ENCODE results near the gene EPHB4. TPM values are rescaled to one million over a fixed set of nuclear protein-coding genes. Genes with fewer than 3 reads are reported as not detected.

The EPHB4 gene
- total and polyA plus RNA-seq, 2 of the 8 experiments (the other 6 are each of a cell fraction or from before 2014, with no cell fraction given): 85.0 to 113 TPM

- no peaks in the 10 kb centered on the region for H3K79me2 ChIP-seq (ENCODE audit: control insufficient read depth in 1 of 2, insufficient read depth in 2 of 2, low read length in 2 of 2)
- WGBS, 2 experiments (ENCODE audit: extremely low coverage in 1 of 2, insufficient coverage in 1 of 2, insufficient read length in 1 of 2, insufficient replicate concordance in 2 of 2, low coverage in 1 of 2, low lambda C conversion rate in 2 of 2, missing lambda C conversion rate in 1 of 2): 74% methylated on average over 17 of the region's 17 CpGs; no CpG with 5 or more reads in 1 of the 2 experiments
- H2AK5ac ChIP-seq (ENCODE audit: low read depth, low read length): no peak overlapping the region; the same call in 1 of the 2 replicates
- no peak overlapping the region for H2BK20ac ChIP-seq (ENCODE audit: low read length)
- H3K23ac ChIP-seq (ENCODE audit: insufficient read length): no peak overlapping the region
- no peak overlapping the region for H3K9ac ChIP-seq (replicated peaks in 1 of 4; ENCODE audit: extremely low read depth in 1 of 4, low read depth in 3 of 4, low read length in 3 of 4)
- H4K8ac ChIP-seq (ENCODE audit: extremely low read depth, insufficient read depth, low read length): peak overlapping the region; percentile 85; the same call in 1 of the 2 replicates
- no peaks in the 10 kb centered on the region for H3K9me3 ChIP-seq (ENCODE audit: insufficient read depth in 2 of 2, low read depth in 1 of 2, low read length in 1 of 2)
- no peak overlapping the region for H2BK15ac ChIP-seq (ENCODE audit: low read length)
- no peak overlapping the region for H3K27ac ChIP-seq (ENCODE audit: low read depth, low read length)
- H3K18ac ChIP-seq (ENCODE audit: extremely low read depth, low read length): no peak overlapping the region; the same call in 1 of the 2 replicates
- no peak overlapping the region for H4K91ac ChIP-seq (replicated peaks; ENCODE audit: insufficient read length, low read length)
- FAIRE-seq: no peak
- peak in 1 of 2 experiments; percentile 50 for DNase-seq (ENCODE audit: low read depth in 1 of 2, low spot score in 2 of 2)
- peaks cover 0 to 3% (median 0%) of the 10 kb centered on the region in 4 experiments; a peak in 2 of 7 replicates for H3K4me1 ChIP-seq (replicated peaks in 1 of 4; ENCODE audit: control insufficient read depth in 3 of 4, insufficient read depth in 4 of 4, low read length in 3 of 4)
- H2AFZ ChIP-seq (ENCODE audit: low read length): no peak overlapping the region
- H3K4me2 ChIP-seq (ENCODE audit: insufficient read depth in 1 of 2, low read depth in 2 of 2, low read length in 2 of 2): no peak overlapping the region
- no peak overlapping the region for H3K14ac ChIP-seq (ENCODE audit: insufficient read length)
- no peak overlapping the region for H2BK12ac ChIP-seq (ENCODE audit: low read depth, low read length)
- H3K27me3 ChIP-seq (replicated peaks in 1 of 4; ENCODE audit: control insufficient read depth in 3 of 4, extremely low read depth in 1 of 4, insufficient read depth in 3 of 4, low read length in 3 of 4): no peaks in the 10 kb centered on the region
- H3K23me2 ChIP-seq (ENCODE audit: low read depth, low read length): no peaks in the 10 kb centered on the region
- no peaks in the 10 kb centered on the region for H4K20me1 ChIP-seq (replicated peaks in 1 of 2; ENCODE audit: control insufficient read depth in 1 of 2, insufficient read depth in 2 of 2, low read length in 2 of 2)
- no peak overlapping the region for H3K4ac ChIP-seq (replicated peaks; ENCODE audit: insufficient read length, low read depth, low read length)
- no peak overlapping the region for H4K5ac ChIP-seq (ENCODE audit: insufficient read length, low read depth, low read length)
- TF ChIP-seq SAP30 (IDR thresholded peaks at IDR 0.05; ENCODE audit: insufficient read depth, insufficient replicate concordance, low read length) (no peak), RAD21 (IDR thresholded peaks at IDR 0.05 in 1 of 2, conservative IDR thresholded peaks at IDR 0.05 in 1 of 2; ENCODE audit: low read depth in 2 of 2, low read length in 2 of 2) (peak in 1 of 2 experiments; percentile 6; a peak in 1 of 4 replicates), EGR1 (IDR thresholded peaks at IDR 0.05; ENCODE audit: borderline replicate concordance, low read depth, low read length) (0 out of 2 replicates have a peak, but pooled peaks have one; percentile 7), ATF3 (IDR thresholded peaks at IDR 0.05; ENCODE audit: insufficient read depth, low read depth, low read length) (no peak), POLR2A (IDR thresholded peaks at IDR 0.05; ENCODE audit: control extremely low read depth in 1 of 2, low read depth in 2 of 2, low read length in 2 of 2) (no peak), SIN3A (conservative IDR thresholded peaks at IDR 0.05 in 1 of 2, IDR thresholded peaks at IDR 0.05 in 1 of 2; ENCODE audit: low read depth in 1 of 2, low read length in 2 of 2) (no peak), FOSL1 (IDR thresholded peaks at IDR 0.05; ENCODE audit: insufficient read depth, low read depth, low read length) (peak; percentile 78; the same call in 1 of the 2 replicates)
- no peak overlapping the region for H2BK5ac ChIP-seq (ENCODE audit: low read depth, low read length)
- no peaks in the 10 kb centered on the region for H3K36me3 ChIP-seq (ENCODE audit: control insufficient read depth in 2 of 4, insufficient read depth in 4 of 4, low read length in 3 of 4)
- ChIA-PET CTCF (ENCODE audit: partially characterized antibody) (interaction anchor here (0.5 to 6.9 kb wide), 10 partner anchors 10 to 132 kb away, joined by 3 to 90 read pairs (median 4); partner anchors contain the start of gene EPO), POLR2A (ENCODE audit: partially characterized antibody) (interaction anchor here (0.8 to 1.4 kb wide), 5 partner anchors 10 to 80 kb away, joined by 3 to 6 read pairs (median 3); partner anchors contain the start of gene POP7)
- no peaks in the 10 kb centered on the region for H3K79me1 ChIP-seq (ENCODE audit: low read depth, low read length)
- no peak overlapping the region for H3K4me3 ChIP-seq (ENCODE audit: extremely low read depth in 1 of 4, insufficient read depth in 2 of 4, low read depth in 3 of 4, low read length in 4 of 4)
- H2BK120ac ChIP-seq (replicated peaks; ENCODE audit: low read depth, low read length): no peak overlapping the region
- H3K56ac ChIP-seq (replicated peaks; ENCODE audit: insufficient read length, low read depth, low read length): no peak overlapping the region
Observed at GRCh38 chr7:100785878-100786277, 41.4 kb downstream of the EPHB4 start.

All from H1 (cell line).